ENCODE measurements around the gene PAK1.
"Not testable (repeated sequence)": the region's sequence is repeated elsewhere in the genome, so short reads cannot be mapped to it uniquely, and the experiment has no call there.

The PAK1 gene

DNA sequence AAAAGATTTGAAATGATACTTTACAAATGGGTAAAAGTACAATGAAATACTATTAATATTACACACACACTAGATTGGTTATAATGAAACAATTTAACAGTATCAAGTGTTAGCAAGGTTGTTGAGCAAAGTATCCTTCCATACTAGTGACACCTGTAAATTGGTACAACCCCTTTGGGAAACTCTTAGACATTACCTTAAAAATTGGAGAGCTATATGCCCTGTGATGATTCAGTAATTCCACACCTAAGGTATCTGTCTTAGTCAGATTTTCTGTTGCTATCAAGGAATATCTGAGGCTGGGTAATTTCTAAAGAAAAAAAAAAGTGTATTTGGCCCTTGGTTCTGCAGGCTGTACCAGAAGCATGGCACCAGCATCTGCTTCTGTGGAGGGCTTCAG is 165.1 kb downstream of the PAK1 start:
- Mint-ChIP-seq H3K9me3 (peaks cover 0 to 4% of the 10 kb centered on the region in 2 donors), H3K27ac (no peak overlapping the region), H3K4me3 (no peak overlapping the region), H3K27me3 (no peaks in the 10 kb centered on the region), H3K4me1 (peaks cover 6% of the 10 kb centered on the region)
- DNase-seq (no peak), ATAC-seq (peak; percentile 42)

DNA sequence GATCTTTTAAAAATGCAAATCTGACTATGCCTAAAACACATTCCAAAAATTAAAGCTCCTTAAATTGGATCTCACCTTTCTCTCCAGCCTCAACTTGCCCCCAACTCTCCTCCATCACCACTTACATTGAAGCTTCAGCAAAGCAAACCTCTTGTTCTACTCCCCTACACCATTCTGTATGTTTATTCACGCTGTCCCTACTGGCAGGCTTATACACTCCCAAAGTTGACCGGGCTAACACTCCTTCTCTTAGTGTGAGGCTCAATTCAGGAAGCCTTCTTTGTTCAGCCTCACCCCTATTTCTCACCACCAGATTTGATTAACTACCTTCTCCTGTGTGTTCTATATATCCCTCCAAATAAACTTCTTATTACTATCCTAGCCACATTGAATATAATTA is 170.6 kb downstream of the PAK1 start:
- Mint-ChIP-seq H3K9me3 (peaks cover 0 to 7% of the 10 kb centered on the region in 2 donors), H3K4me1 (peaks cover 6% of the 10 kb centered on the region), H3K27ac (no peak overlapping the region), H3K4me3 (no peak overlapping the region), H3K27me3 (no peaks in the 10 kb centered on the region)
- no peak for DNase-seq
- no peak for ATAC-seq

DNA sequence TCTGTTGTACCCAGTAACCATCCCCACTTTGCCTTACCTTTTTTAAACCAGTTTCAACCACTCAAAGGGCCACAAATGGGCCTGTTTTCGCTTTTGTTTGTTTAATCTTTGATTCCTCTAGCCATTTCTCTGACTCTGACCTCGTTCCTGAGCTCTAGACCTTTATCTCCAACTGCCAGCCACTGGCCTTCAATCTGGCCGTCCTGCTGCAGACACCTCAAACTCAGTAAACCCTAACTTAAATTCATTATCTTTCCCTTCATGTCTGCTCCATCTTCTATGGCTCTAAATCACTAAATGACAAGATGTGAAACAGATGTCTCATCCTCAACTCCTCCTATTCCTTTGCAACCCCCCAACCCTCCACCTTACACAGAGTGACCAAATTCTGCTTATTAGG is 171.1 kb downstream of the PAK1 start:
- Mint-ChIP-seq H3K4me3 (no peak overlapping the region), H3K27me3 (no peaks in the 10 kb centered on the region), H3K9me3 (peaks cover 0 to 7% of the 10 kb centered on the region in 2 donors), H3K4me1 (peaks cover 6% of the 10 kb centered on the region), H3K27ac (no peak overlapping the region)
- no peak for DNase-seq
- ATAC-seq, result no peak

DNA sequence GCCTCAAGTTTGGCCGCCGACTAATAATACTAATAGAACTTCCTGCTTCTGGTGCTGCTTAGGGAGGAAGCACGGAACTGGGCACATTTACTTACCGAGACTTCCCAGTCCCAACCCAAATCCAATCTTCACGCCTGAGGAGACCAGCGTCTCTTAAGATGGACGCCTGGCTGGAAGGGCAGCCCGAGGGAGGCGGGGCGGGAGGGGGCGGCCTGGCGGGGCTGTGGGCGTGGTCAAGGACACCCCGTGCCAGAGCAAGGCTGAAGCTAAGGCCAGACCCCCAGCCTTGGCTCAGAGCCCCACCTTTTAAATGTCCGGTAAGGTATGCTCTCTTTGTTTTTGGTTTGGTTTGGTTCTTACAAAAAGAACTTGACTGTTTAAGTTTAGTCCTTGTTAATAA is 172.4 kb downstream of the PAK1 start, which contains the start of gene GDPD4:
Gene GDPD4 (minus strand): TSS at position 177 of the 400 bp plus-strand sequence. CDS start 16,549 bp downstream, outside the sequence.
- H3K27ac Mint-ChIP-seq, result no peak within 1 kb of the TSS
- no peak within 1 kb of the TSS for H3K4me3 Mint-ChIP-seq
- ATAC-seq (no peak), DNase-seq (no peak)
- H3K27me3 Mint-ChIP-seq, result no peaks in the 10 kb centered on the region
- H3K9me3 Mint-ChIP-seq, result peaks cover 0 to 7% of the 10 kb centered on the region in 2 donors
- H3K4me1 Mint-ChIP-seq, result peaks cover 6% of the 10 kb centered on the region

DNA sequence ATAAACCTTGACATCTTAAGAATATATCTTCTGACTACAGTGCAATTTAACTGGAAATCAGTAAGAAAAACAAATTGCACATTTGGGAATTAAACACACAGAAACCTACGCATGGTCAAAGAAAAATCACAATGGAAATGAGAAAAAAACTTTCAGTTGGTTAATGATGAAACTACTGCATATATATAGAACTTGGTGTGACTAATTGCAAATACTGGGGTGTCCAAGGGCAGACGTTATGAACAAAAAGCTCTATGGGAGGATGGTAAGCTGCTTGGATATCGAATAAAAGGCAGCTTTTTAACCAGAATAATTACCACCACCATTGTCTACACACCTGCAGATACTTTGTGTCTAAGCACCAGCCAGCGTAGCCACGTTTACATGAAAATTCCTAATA is 173.2 kb downstream of the PAK1 start:
- Mint-ChIP-seq H3K9me3 (peaks cover 0 to 7% of the 10 kb centered on the region in 2 donors), H3K27me3 (no peaks in the 10 kb centered on the region), H3K4me1 (peaks cover 6% of the 10 kb centered on the region), H3K27ac (no peak overlapping the region), H3K4me3 (no peak overlapping the region)
- ATAC-seq (no peak), DNase-seq (no peak)

DNA sequence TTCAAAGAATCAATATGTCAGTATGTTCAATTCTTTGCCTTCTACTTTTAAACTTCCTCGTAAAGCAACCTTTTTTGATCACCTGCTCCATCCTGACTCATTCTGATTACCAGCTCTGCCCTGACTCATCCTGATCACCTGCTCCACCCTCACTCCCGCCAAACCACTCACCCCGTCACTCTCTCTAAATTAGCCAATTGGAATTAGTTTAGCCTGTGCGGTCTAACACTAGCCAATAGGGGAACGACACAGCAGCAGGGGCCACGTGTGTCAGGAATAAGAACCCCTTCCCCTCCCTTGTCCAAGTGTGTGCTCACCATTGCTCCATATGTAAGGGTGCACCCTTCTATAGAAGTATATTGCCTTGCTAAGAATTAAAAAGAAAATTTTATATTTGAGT is 173.9 kb downstream of the PAK1 start:
- H3K27me3 Mint-ChIP-seq, H3K4me3 Mint-ChIP-seq, H3K9me3 Mint-ChIP-seq, H3K27ac Mint-ChIP-seq, H3K4me1 Mint-ChIP-seq, ATAC-seq, DNase-seq: not testable (repeated sequence)

DNA sequence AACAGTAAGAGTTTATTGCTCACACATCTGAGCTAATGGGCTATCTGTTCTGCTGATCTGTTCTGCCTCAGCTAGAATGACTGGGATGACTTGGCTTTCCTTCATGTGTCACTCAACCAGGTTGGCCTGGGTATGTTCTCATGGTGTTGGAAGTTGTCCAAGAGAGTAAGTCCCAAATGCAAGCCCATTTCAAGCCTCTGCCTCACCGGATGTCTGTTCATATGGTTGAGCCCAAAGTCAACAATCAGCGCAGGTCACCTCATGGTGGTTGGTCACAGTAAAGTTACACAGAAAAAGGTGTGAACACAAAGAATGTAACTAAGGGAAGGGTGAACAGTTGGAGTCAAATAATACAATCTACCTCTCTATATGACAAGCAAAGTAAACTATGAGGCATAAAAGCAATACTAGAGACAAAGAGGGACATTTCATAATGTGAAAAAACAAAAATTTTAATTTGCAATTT is 174.3 kb downstream of the PAK1 start:
- no peak for ATAC-seq
- no peak overlapping the region for H3K27ac Mint-ChIP-seq
- H3K4me3 Mint-ChIP-seq, result no peak overlapping the region
- peaks cover 0 to 7% of the 10 kb centered on the region in 2 donors for H3K9me3 Mint-ChIP-seq
- H3K4me1 Mint-ChIP-seq, result peaks cover 6% of the 10 kb centered on the region
- no peak for DNase-seq
- H3K27me3 Mint-ChIP-seq, result no peaks in the 10 kb centered on the region

DNA sequence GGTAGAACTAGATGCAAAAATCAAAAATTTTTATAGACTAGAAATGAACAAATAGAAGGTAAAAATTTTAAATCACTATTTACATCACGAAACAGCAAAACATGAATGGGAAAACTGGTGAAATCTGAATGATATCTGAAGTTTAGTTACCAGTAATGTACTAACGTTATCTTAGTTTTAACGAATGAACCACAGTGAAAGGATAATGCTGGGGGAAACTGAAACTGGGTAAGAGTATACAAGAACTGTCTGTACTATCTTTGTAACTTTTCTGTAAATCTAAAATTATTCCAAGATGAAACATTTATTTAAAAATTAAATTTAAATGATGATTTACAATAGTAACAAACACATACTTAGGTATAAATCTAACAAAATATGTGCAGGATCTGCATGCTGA is 179.9 kb downstream of the PAK1 start:
- no peak for ATAC-seq
- no peak for DNase-seq
- Mint-ChIP-seq H3K27ac (no peak overlapping the region), H3K4me1 (no peaks in the 10 kb centered on the region), H3K9me3 (no peaks in the 10 kb centered on the region), H3K4me3 (no peak overlapping the region), H3K27me3 (peaks cover 13% of the 10 kb centered on the region)

DNA sequence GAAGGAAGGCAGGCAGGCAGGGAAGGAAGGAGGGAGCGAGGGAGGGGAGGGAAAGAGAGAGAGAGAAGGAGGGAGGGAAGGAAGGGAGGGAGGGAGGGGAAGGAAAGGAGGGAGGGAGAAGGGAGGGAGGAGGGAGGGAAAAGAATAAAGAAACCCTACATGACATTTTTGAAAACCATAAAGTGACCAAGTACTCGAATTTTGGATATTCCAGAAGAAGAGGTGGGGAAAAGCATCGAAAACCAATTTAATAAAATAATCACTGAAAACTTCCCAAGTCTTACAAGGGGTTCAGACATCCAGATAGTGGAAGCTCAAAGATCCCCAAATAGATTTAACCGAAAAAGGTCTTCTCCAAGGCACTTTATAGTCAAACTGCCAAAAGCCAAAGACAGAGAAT is 184.2 kb downstream of the PAK1 start:
- DNase-seq, result no peak
- no peaks in the 10 kb centered on the region for H3K4me1 Mint-ChIP-seq
- H3K27me3 Mint-ChIP-seq, result peaks cover 46% of the 10 kb centered on the region
- no peaks in the 10 kb centered on the region for H3K9me3 Mint-ChIP-seq
- H3K27ac Mint-ChIP-seq, result no peak overlapping the region
- no peak overlapping the region for H3K4me3 Mint-ChIP-seq
- ATAC-seq, result no peak

DNA sequence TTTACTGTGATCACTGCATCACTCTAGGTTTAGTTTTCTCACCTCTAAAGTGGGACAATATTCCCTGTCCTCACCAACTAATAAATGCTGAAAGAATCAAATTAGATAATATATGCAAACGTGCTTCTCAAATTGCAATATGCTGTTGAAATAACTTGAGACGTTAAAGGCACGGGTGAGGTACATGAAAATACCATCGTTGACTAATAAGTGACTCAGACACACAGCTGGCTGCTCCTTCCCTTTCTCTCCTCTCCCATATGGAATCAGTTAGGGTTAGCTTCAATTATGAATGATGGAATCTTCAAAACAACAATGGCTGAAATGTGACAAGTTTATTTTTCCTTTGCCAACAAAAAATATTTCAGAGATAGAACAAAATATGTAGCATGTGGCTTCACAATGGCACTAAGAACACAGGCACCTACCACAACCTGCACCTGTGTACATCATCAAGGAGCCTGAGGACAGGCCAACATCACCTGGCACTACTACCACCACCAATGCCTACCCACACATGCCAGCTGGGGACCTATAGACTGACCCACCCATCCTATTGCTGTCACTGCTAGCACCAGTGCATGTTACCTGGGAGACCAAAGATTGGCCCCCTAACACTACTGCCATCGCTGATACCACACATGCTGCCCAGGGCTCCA is 186.2 kb downstream of the PAK1 start:
- Mint-ChIP-seq H3K27ac (no peak overlapping the region), H3K4me1 (no peaks in the 10 kb centered on the region), H3K4me3 (no peak overlapping the region), H3K9me3 (no peaks in the 10 kb centered on the region), H3K27me3 (peaks cover 53% of the 10 kb centered on the region)
- DNase-seq, result no peak
- no peak for ATAC-seq

DNA sequence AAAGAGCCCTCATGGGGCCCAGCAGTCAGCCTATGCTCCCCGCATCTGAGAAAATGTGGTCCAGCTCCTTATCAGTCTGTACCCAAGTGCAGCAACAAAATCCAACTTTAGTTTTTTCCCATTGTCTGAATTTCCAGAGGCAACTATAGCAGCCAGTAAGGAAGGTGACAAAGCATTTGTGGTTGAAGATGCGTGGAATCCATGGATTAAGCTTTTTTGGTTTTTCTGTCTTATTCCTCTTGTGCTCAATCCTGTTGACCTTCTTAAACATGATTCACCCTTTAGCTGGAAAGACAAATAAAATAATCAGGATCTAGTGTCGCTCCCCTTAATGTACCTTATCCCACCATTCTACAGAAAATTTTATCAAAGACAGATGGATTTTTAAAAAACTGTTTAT is 186.8 kb downstream of the PAK1 start:
- Mint-ChIP-seq H3K27ac (no peak overlapping the region), H3K4me3 (no peak overlapping the region), H3K4me1 (no peaks in the 10 kb centered on the region), H3K9me3 (no peaks in the 10 kb centered on the region), H3K27me3 (peaks cover 53% of the 10 kb centered on the region)
- DNase-seq, result no peak
- ATAC-seq, result no peak

DNA sequence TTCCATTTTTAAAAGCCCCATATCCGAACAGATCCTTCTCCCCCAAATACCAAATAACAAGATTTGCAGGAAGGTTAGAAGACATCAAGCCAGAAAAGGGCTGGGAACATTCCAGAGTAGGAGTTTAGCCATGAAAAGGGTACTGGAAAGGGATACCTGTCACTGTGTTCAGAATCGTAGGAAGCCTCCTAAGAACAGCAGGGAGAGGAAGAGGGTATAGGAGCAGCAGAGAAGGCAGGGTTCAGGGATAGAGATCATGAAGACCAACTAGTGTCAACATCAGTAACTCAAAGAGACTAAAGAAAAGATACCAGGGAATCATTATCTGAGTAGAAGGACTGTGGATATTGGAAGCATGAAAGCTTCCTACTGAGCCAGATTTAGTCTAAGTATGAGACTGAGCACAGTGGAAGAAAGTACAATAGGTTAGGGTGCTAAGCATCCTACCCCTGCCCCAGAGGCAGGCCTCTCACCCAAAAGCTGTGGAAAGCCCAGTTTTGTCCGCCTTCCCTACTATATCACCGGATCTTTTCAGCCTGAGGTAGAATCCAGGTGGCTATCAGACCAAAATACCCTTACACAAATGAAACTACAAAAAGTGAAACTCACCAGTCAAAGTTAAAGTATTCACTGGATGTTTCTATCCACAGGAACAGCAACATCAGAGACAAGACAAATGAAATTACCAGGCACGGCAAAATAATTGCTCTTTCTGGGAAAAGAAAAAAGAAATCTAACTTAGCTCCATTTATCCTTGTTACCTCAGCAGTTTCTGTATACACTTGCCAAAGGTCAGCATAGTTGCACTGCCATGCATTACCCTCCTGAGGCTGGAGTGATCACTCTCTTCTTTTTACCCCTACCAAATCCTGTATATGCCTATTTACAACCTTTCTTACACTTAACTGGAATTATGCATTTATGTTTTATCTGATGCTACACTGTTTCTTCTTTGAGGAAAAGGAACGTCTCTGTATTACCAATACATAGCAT is 189.1 kb downstream of the PAK1 start:
- Mint-ChIP-seq H3K9me3 (no peaks in the 10 kb centered on the region), H3K27ac (no peak overlapping the region), H3K4me3 (no peak overlapping the region), H3K4me1 (no peaks in the 10 kb centered on the region), H3K27me3 (peaks cover 48% of the 10 kb centered on the region)
- no peak for ATAC-seq
- DNase-seq, result no peak

DNA sequence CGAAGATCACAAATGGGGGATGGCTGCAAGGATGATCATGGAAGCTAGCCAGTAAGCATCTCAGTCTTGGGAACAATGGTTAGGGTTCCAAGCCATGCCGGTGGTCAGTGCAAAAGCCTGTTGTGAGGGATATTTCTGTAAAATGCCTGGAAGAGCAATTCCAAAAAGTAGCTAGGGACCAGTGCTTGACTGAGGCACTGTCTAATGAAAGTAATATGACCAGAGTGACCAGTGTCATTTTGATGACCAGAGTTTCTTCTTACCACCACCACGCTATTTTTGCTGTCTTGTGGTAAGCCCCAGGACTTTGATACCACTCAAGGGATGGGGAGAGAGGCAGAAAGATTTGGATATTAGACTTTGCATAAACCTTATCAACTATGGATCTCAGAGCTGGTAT is 190.8 kb downstream of the PAK1 start:
- Mint-ChIP-seq H3K27ac (no peak overlapping the region), H3K4me1 (no peaks in the 10 kb centered on the region), H3K4me3 (no peak overlapping the region), H3K27me3 (peaks cover 37% of the 10 kb centered on the region), H3K9me3 (no peaks in the 10 kb centered on the region)
- DNase-seq (no peak), ATAC-seq (no peak)

DNA sequence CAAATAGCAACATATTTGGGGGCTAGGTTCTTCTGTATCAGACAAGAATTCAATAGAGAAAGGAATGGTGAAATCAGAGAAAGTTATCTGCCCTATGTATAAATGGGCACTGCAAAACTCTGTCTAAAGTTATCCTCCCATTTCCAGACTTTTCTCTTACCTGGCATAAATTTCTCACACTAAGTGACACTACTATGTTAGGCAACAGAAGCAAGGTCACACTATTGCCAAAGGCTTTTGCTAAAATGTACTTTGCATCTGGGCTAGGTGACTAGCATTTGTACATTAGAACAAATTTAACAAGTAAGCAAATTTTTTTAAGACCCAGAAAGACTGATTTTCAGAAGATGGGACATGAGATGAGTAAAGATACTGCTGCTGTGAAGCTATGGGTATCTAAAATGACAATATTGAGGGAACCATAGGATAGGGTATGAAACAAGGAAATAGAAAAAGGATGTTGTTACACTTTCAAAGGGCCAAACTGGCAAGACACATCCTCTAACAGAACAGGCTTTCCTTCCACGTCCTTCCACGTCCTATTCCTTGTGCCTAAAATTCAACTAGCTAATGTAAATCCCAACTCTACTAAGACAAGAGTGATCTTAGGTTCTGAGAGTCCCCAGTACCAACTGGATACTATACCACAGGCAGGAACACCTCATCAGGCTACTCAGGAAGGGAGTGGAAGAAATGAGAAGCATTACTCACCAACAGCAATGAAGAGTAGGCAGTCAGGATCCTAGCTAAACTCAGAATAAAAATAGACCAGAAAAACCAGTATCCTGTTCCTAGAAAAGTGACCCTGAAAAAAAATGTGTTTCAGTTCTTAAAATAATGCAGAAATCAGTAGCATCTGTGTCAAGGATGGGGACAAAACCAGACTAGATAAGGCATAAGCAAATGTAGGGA is 195.0 kb downstream of the PAK1 start:
- H3K9me3 Mint-ChIP-seq, result no peaks in the 10 kb centered on the region
- H3K4me1 Mint-ChIP-seq, result no peaks in the 10 kb centered on the region
- peaks cover 9% of the 10 kb centered on the region for H3K27me3 Mint-ChIP-seq
- DNase-seq (no peak), ATAC-seq (no peak)
- no peak overlapping the region for H3K27ac Mint-ChIP-seq
- no peak overlapping the region for H3K4me3 Mint-ChIP-seq

DNA sequence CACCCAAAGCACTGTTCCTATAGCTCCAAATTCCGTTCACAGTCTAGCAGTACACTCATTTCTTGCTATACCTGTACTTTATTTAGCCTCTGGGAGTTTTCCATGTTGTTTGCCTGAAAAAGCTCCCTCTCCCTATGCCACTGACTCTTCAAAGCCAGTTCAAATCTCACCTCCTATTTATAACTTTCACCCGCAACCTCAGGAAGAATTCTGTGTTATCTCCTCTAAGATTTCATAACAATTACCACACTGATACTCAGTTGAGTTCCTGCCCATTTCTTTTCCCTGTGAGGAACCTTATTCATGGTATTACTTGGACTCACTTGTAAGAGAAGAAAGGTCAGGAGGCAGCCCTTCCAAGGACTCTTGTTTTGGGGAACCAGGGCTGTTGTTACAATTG is 197.6 kb downstream of the PAK1 start:
- no peaks in the 10 kb centered on the region for H3K9me3 Mint-ChIP-seq
- no peaks in the 10 kb centered on the region for H3K4me1 Mint-ChIP-seq
- ATAC-seq (no peak), DNase-seq (no peak)
- no peak overlapping the region for H3K4me3 Mint-ChIP-seq
- H3K27me3 Mint-ChIP-seq, result peaks cover 9% of the 10 kb centered on the region
- H3K27ac Mint-ChIP-seq, result no peak overlapping the region
